Thyroid gland (tissue), 4 donors: ENCODE measurements around the gene CALU. TPM values are rescaled to one million over a fixed set of nuclear protein-coding genes. Genes with fewer than 3 reads are reported as not detected.

Experiments
- DNase-seq, 2 donors: peaks; one replicate each; pipeline ENCODE4 v3.0.0-alpha.2; 2019
- H3K27ac ChIP-seq, 3 donors: fragments of 200-600 bp; sonication (generic); 1 replicate in 2 of 3; 2 replicates in 1 of 3; pipeline ENCODE4 v1.5.1; 2016 to 2019; ENCODE audit warnings: mild to moderate bottlenecking in 1 of 3, moderate library complexity in 1 of 3
- H3K27me3 ChIP-seq: fragments of 200-600 bp; sonication (generic); one replicate; pipeline ENCODE4 v1.5.1; 2019
- H3K36me3 ChIP-seq, 2 donors: fragments of 200-600 bp; sonication (generic); one replicate each; pipeline ENCODE4 v1.5.1; 2016 to 2019
- H3K4me1 ChIP-seq, 2 donors: fragments of 200-600 bp; sonication (generic); one replicate each; pipeline ENCODE4 v1.5.1; 2017 to 2019
- H3K4me3 ChIP-seq, 3 donors: fragments of 200-600 bp; sonication (generic); replicated peaks in 1 of 3; 1 replicate in 2 of 3; 2 replicates in 1 of 3; pipeline ENCODE4 v1.5.1; 2016; ENCODE audit warnings: mild to moderate bottlenecking in 1 of 3
- H3K9me3 ChIP-seq: fragments of 200-600 bp; sonication (generic); one replicate; pipeline ENCODE4 v1.5.1; 2017
- POLR2A ChIP-seq, 2 donors: fragments of 450-650 bp; IDR thresholded peaks; one replicate each; pipeline ENCODE4 v1.6.1; 2017; ENCODE audit warnings: antibody characterized with exemption in 2 of 2, mild to moderate bottlenecking in 2 of 2, moderate library complexity in 1 of 2
- WGBS, 2 donors: methylation state at CpG; one replicate each; pipeline ENCODE4 v1.1.5; 2017; 5-methylcytosine and 5-hydroxymethylcytosine counted together
- intact Hi-C: fragments of 100-400 bp; cut with DNase I; formaldehyde crosslinking; loops from one replicate; pipeline ENCODE4 v1.15.1; 2023
- total RNA-seq, 4 donors: library from RNA; depleted of rRNA; stranded (reverse); fragments of >200 nt; gene quantifications; one replicate each; pipeline ENCODE4 v1.2.3, GENCODE V29; 2016
- TF ChIP-seq, protein P1 (sequence below), 6 experiments: fragments of 200-600 bp in 3 of 6; fragments of 450-650 bp in 3 of 6; sonication (generic) in 3 of 6; IDR thresholded peaks; one replicate each; pipeline ENCODE4 v1.5.1; 2016 to 2019; ENCODE audit warnings: antibody characterized with exemption in 6 of 6, mild to moderate bottlenecking in 2 of 6, inconsistent platforms in 1 of 6, moderate library complexity in 1 of 6

CALU gene
- total RNA-seq, 4 donors from 2014 or later: 115 to 143 (median 132) TPM

DNA sequence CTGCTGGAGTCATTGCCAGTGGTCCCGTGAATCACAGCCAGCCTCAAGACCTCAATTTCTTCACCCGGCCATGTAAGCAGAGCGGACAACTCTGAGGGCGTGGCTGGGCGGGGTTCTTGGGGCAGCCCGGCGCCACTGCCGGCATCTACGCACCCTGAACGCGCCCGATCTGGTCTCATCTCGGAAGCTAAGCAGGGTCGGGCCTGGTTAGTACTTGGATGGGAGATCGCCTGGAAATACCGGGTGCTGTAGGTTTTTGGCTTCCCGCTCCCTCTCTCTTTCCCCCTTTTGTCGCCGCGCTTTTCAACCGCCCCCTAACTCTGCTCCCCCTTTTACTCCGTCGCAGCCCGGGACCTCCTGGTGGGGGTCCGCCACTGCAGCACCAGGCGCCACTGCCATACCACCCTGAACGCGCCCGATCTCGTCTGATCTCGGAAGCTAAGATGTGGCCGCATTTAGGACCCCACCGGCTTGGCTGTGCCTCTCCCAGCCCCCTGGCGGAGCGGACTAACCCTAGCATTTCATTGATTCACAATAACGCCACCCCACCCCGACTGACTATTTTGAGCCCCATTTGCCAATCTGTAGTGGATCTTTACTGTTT is 41.8 kb upstream of the CALU start:
- 5% methylated on average over 37 of the region's 37 CpGs for WGBS, 2 donors
- peaks cover 0 to 7% of the 10 kb centered on the region in 2 donors for H3K4me1 ChIP-seq
- peak; percentile 21 to 27 for DNase-seq
- no peaks in the 10 kb centered on the region for H3K36me3 ChIP-seq
- H3K27ac ChIP-seq: no peak overlapping the region
- no peak overlapping the region for H3K4me3 ChIP-seq
- no peak for TF ChIP-seq POLR2A (IDR thresholded peaks at IDR 0.05)
- TF ChIP-seq, protein P1, sequence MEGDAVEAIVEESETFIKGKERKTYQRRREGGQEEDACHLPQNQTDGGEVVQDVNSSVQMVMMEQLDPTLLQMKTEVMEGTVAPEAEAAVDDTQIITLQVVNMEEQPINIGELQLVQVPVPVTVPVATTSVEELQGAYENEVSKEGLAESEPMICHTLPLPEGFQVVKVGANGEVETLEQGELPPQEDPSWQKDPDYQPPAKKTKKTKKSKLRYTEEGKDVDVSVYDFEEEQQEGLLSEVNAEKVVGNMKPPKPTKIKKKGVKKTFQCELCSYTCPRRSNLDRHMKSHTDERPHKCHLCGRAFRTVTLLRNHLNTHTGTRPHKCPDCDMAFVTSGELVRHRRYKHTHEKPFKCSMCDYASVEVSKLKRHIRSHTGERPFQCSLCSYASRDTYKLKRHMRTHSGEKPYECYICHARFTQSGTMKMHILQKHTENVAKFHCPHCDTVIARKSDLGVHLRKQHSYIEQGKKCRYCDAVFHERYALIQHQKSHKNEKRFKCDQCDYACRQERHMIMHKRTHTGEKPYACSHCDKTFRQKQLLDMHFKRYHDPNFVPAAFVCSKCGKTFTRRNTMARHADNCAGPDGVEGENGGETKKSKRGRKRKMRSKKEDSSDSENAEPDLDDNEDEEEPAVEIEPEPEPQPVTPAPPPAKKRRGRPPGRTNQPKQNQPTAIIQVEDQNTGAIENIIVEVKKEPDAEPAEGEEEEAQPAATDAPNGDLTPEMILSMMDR (IDR thresholded peaks at IDR 0.05): no peak
- H3K27me3 ChIP-seq: peaks cover 7% of the 10 kb centered on the region
- intact Hi-C loops: no loop called here
- no peaks in the 10 kb centered on the region for H3K9me3 ChIP-seq

DNA sequence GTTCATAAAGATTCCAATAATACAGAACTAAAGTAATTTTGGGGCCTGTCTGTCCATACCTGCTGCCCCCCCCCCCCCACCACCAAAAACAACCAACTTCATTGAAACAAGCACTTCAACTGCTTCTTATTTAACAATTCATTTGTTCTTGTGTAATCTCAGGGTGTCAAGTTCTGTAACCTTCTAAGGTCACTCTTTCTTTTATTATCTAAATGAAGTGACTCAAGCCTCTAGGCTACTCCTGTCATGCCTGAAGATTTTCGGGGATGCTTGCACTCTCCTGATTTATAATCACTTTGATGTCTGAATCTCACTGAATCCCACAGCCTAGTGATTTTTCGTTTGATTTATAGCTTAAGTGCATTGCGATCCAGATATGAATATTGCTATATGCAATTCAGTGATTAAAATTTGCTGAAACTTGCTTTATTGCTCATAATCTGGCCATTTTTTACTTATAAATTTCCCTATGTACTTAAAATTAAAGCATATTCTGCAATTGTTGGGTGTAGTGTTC is 39.9 kb upstream of the CALU start:
- no peaks in the 10 kb centered on the region for H3K36me3 ChIP-seq
- 78 to 81% methylated on average over 3 of the region's 3 CpGs for WGBS, 2 donors
- H3K27me3 ChIP-seq: peaks cover 7% of the 10 kb centered on the region
- H3K9me3 ChIP-seq: no peaks in the 10 kb centered on the region
- TF ChIP-seq, protein P1 (IDR thresholded peaks at IDR 0.05): no peak
- no peak for TF ChIP-seq POLR2A (IDR thresholded peaks at IDR 0.05)
- no peak for DNase-seq
- H3K4me1 ChIP-seq: peaks cover 0 to 7% of the 10 kb centered on the region in 2 donors
- intact Hi-C loops: no loop called here
- no peak overlapping the region for H3K4me3 ChIP-seq
- no peak overlapping the region for H3K27ac ChIP-seq

DNA sequence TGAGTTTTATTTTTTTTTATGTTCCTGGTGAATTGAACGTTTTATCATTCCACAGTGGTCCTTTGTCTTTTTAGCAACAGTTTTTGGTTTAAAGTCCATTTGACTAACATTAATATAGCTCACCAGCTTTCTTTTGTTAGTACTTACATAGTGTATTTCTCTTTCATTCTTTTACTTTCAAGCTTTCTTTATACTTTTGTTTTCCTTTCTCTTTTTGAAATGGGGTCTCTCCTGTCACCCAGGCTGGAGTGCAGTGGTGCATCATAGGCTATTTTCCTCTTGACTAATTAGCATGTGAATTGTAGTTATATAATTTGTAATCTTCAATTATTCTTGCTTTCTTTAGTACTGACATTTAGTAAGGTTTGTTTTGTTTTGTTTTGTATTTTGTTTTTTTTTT is 39.3 kb upstream of the CALU start:
- H3K9me3 ChIP-seq: no peaks in the 10 kb centered on the region
- no peak for TF ChIP-seq POLR2A (IDR thresholded peaks at IDR 0.05)
- TF ChIP-seq, protein P1 (IDR thresholded peaks at IDR 0.05): no peak
- peaks cover 0 to 7% of the 10 kb centered on the region in 2 donors for H3K4me1 ChIP-seq
- DNase-seq: no peak
- no peaks in the 10 kb centered on the region for H3K36me3 ChIP-seq
- intact Hi-C loops: no loop called here
- no peak overlapping the region for H3K27ac ChIP-seq
- H3K27me3 ChIP-seq: peaks cover 7% of the 10 kb centered on the region
- no peak overlapping the region for H3K4me3 ChIP-seq
- WGBS, 2 donors: 80 to 89% methylated on average over 1 of the region's 1 CpG

DNA sequence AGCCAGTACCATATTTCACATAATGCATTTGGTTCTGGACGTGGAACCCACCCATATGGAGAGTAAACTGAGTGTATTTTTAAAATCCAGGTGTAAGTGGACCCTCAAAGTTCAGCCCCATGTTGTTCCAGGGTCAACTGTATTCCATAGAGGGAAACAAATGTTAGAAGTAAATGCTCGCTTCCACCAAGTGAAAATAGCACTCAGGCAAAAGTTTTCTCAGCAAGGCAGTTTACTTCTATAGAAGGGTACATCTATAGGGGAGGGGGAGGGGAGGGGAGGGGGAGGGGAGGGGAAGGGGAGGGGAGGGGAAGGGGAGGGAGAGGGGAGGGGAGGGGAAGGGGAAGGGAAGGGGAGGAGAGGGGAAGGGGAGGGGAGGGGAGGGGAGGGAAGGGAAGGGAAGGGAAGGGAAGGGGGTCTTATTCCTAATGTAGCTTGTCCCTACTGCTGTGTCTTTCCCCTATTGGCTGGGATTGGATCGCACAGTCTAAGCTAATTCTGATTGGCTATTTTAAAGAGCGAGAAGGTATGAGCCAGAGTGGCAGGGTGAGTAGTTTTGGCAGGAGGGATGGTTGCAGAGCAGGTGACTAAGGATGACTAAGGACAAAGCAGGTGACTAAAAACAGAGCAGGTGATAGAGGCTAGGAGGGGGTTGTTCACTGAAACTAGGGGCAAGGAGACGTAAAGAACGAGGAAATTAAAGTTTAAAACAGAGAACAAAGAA is 37.9 kb upstream of the CALU start:
- peaks cover 7% of the 10 kb centered on the region for H3K27me3 ChIP-seq
- H3K27ac ChIP-seq: no peak overlapping the region
- no peak for DNase-seq
- intact Hi-C loops: no loop called here
- peaks cover 0 to 7% of the 10 kb centered on the region in 2 donors for H3K4me1 ChIP-seq
- H3K4me3 ChIP-seq: no peak overlapping the region
- no peaks in the 10 kb centered on the region for H3K36me3 ChIP-seq
- 85 to 86% methylated on average over 6 of the region's 6 CpGs for WGBS, 2 donors
- H3K9me3 ChIP-seq: no peaks in the 10 kb centered on the region
- TF ChIP-seq, protein P1 (IDR thresholded peaks at IDR 0.05): no peak
- no peak for TF ChIP-seq POLR2A (IDR thresholded peaks at IDR 0.05)
